DMS153 treated with DMSO at 0.1 percent for 48 hours (cell line): ENCODE results near the gene KIAA0586.
"Not testable (repeated sequence)": the region's sequence is repeated elsewhere in the genome, so short reads cannot be mapped to it uniquely, and the experiment has no call there.

Source experiments
- DNase-seq: peaks from one replicate; lab custom pipeline; 2025; ENCODE audit not compliant: unreplicated experiment; lab: John Stamatoyannopoulos, UW

Gene KIAA0586

DNA sequence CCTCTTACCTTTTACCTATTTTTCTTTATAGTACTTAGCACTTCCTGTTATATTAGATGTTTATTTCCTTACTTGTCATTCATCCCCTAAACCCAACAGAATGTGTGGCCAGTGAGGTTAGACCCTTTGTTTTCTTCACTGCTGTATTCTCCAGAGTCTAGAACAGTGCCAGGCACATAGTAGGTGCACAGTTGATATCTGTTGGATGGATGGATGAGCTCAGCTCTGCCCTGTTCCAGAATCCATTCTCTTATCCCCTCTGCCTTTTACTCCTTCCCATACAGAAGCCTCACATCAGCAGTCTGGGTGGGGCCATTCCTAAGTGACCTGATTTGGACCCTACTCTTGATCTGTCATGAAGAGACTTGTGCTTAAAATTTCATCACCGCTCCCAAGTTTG lies 115.7 kb downstream of the KIAA0586 start:
- DNase-seq, result no peak

DNA sequence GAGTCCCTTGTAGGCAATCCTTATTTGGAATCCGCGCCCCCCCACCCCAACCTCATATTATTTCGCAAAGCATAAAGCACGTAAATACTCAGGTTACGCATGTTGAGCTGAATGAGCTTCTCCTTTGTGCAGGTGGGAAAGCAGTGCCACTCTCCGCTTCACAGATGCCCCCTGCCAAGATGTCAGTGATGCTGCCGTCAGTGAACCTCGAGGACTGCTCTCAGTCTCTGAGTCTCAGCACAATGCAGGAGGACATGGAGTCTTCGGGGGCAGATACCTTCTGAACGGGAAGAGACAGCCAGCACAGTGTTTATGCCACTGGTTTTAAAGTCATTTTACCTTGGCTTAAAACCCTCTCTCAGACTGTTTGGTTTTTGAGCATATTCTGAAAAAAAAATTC lies 120.1 kb downstream of the KIAA0586 start:
- no peak for DNase-seq

DNA sequence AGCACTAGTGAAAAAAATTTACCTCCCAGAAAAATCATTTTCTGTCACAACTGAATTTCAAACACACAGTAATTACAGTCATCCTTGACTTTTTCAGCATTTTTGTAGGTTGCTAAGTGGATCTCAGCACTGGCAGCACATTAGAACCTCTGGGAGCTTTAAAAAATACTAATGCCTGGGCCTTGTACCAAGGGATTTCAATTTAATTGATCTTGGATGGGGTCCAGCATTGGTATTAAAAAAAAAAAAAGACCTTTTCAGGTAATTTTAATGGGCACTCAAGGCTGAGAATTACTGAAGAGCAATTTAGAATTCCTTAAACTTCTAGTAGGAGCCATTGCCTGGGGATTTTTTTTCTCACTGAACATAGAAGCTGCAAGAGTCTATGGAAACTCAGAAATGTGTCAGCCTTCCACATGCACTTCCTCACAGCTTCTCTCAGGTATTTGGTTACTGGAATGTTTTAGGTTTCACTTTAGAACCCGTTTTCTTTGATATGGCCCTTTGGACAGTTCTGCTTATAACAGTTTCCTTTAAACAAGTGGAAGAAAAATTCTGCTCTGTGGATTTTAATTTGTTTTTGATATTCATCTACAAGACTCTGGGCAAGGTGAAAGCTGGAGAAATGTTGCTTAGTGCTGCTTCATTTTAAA lies 121.7 kb downstream of the KIAA0586 start:
- DNase-seq, result no peak

DNA sequence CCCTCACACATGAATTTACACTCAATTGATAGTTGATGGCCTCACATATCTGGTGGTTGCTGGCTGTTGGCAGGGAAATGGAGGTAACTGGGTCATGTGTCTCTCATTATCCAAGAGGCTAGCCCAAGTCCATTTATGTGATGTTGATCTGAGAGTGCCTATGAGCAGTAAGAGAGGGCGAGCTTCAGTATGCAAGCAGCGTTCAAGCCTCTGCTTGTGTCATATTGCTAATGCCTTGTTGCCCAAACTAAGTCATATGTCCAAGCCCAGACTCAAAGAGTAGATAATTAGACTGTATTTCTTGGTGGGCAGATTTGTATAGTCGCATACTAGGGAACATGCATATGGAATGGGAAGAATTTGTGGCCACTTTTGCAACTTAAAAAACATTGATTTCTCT lies 126.4 kb downstream of the KIAA0586 start:
- DNase-seq, result no peak

DNA sequence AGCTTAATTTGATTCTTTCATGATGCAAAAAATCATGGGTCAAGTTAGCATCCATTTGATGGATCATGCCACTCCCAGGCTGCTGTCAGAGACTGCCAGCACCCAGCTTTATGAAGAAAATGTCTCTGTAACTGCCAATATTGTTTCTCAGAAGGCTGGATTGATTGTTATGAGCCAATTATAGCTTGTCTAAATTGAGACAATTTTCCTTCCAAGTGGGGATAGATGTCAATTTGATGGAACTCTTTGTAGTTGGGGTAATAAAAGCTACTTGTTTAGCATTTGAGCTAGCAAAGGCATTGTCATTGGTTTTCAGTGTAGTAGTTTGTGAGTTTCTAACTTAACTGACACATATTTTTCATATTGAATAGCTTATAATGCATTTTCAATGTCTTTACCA lies 128.1 kb downstream of the KIAA0586 start:
- DNase-seq, result no peak

DNA sequence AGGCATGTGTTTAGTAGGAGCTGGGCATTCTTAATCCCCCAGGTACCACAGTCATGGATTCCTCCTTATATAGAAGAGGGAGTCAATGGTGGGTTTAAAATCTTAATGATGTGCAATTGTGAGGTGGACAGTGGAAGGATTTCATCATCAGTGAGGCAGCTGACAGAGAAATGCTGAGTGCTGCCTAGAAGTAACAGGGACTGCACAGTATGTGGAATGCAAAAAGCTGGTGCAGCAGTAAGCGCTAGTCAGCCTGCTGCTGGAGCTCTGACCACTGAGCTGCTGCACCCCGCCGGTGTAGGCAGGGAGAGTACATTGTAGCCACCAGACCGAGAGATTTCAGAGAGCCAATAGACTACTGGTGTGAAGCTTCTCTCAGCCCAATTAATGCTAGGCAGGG lies 129.7 kb downstream of the KIAA0586 start:
- no peak for DNase-seq

DNA sequence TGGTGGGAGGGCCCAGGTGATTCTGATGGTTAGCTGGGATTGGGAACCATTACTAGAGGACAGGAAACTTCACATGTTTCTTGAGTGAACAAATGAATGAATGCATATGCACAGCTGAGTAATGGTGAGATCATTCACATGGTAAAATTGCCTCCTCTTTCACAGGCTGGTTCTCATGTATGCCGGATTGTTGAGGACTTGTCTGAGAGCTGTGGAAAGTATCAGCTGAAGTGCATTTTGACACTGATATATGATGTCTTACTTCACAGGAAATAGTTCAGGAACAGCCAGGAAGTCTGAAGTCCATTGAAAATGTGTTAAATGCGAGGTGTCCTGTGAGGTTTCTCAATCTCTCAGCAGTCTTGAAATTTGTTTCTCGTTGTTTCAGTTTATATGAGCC lies 132.7 kb downstream of the KIAA0586 start:
- DNase-seq, result no peak

DNA sequence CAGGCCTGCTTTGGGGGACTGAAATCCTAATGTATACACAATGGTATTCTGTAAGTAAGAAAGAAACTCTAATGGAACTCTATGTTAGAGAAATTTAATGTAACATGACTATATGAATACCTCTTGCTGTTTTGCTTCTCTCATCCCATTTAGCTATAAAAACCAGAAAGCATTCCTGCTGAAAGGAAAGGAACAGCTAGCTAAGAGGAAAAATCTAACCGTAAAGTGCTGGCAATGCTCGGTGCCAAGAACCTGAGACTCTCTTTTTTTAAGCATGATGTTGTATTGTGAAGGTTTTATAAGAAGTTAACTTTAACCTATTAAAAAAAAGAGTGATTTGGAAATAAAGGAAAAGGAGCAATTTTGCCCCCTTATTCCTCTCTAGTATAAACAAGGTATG lies 134.6 kb downstream of the KIAA0586 start:
- no peak for DNase-seq

DNA sequence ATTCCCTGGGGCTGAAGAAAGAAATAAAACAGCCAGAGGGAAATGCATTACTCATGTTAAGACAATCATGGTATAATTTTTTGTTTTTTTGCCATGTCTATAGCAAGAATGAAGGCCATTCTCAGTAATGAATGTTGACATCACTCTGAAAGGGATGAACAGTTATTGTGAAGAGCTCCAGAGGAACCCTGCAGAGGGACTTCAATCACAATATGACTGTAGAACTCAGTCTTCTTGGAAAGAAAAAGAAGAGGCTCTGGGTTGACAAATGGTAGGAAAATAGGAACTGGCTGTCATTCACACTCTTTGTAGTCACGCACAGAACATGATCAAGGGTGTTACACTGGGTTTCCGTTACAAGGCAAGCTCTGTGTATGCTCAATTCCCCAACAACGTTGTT lies 136.5 kb downstream of the KIAA0586 start:
- no peak for DNase-seq

DNA sequence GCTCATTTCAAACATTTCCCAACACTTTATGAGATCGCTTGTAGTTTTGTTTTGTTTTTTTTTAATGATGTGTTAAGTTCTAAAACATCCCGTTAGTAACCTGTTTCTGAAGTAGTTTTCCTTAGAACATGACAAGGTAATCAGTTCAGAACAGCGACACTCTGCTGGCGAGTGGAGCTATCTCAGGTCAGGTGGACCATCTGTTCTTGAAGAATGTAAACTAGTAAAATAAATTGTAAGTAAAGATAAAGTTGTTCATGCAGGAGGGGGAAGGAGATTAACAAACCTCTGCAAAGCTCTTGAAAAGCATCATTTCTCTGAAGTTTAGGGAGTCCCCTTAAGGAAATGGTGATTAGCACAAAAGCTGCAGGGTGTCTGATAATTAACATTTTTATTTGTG lies 138.3 kb downstream of the KIAA0586 start:
- DNase-seq, result no peak

DNA sequence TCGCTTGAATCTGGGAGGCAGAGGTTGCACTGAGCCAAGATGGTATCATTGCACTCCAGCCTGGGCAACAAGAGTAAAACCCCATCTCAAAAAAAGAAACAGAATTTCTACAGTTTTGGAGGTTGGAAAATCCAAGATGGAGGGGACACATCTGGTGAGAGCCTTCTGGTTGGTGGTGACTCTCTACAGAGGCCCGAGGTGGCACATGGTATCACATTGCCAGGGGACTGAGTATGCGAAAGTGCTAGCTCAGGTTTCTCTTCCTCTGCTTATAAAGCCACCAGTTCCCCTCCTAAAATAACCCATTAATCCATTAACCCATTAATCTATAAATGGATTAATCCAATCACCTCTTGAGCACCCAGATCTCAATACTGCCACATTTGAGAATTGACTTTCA lies 139.5 kb downstream of the KIAA0586 start:
- DNase-seq, result no peak

DNA sequence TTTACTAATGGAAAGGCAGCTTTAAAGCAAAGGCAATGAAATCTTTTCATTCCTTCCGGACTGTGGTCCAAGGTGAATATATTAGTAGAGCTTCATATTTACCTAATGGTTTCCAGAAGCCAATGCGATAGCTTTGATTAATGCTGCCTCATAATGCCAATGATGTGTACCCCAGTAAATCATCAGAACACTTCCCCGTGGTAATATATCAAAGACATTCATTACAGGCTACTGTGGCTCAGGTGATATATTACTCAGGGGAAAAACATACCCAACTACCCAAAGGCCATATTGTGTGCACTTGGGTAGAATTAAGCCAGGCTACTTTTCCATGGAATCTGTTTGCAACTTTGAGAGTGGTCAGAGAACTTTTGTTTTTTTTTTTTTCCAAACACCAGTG lies 140.8 kb downstream of the KIAA0586 start:
- DNase-seq, result no peak

DNA sequence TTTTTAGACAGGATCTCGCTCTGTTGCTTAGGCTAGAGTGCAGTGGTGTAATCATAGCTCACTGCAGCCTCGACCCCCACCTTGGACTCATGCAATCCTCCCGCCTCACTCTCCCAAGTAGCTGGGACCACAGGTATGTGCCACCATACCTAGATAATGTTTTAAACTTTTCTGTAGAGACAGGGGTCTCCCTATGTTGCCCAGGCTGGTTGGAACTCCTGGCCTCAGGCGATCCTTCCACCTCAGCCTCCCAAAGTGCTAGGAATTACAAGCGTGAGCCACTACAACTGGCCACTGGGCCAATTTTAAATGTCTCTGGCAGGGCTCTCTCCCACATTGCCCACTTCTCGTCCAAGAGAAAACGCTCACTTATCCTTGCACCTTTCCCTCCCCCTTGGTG lies 143.7 kb downstream of the KIAA0586 start:
- DNase-seq, result no peak

DNA sequence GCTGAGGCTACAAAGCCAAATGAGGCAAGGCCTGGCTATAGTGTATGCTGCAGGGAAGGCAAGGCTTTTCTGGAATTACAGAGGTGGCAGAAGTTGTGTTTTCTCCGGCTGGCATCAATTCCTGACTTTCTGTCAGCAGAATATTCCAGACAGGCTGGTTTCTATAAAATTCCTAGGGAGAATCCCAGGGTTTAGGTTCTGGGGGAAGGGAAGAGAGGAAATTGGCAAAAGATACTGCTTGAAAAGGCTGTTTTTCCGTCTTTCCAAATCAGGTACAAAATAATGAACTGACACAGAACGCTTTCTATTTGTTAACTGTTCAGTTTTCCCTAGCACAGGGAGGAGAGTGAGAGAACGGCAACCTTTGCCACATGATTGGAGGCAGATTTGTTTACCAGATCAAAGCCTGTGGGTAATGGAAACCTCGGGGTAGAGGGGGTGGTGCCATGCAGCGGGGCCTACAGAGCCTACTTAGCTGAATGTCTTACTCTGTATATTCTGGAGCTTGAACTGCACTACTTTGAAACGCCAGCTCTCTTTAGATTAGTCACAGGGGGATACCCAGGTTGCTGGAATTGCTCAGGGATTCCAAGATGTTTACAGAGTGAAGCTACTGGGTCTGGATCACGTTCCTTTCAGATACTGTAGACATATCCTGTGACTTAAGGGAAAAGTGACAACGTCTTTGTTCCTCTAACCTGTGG lies 144.4 kb downstream of the KIAA0586 start:
- DNase-seq, result no peak

DNA sequence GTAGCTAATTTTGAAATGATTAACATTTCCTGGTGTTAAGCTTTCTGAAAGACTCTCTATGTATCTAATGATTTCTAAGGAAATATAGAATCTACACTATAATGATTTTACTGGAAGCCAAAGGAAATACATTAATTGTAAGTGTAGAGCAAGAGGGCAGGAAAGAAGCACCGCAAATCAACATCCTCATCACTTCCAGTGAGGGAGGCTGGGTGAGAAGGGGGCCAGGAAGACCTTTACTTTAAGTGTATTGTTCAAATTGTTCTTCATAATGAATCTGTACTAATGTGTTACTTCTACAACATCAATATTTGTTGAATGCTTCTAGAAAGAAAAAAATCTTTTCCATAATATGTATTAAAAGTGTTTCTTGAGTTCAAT lies 144.9 kb downstream of the KIAA0586 start:
- DNase-seq, result no peak

DNA sequence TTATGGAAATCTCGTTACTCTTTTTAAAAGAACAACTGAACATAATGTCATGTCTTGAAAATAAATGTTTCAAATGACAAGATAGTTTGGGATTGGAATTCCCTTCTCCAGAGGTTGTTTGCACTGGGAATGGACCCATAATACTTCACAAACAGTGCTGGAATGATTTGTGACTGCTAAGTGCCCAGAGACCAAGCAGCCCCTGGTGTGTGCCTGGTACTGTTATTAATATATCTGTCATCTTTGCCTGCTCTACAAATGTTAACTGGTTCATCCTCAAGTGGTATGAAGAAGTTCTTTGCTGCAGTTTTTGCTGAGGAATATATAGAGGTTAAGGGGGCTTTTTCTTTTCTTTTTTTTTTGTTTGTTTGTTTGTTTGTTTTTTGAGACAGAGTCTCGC lies 145.3 kb downstream of the KIAA0586 start:
- DNase-seq, result no peak

DNA sequence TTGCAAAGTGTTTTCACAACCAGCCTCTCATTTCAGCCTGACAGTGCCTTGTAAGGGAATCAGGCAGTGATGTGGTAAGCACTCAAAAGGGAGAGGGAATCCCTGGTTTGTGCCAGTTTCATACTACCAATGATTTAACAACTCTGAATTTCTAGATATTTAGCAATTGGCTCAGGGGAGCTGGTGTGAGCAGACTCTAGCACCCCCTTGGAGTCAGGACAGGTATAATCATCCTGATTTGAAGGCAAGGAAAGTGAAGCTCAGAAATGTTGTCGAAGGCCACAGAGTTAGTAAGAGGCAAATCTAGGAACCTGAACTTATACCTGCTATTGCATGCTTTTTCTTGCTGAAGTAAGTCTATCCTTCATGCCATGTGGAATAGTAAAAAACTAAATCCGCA lies 147.1 kb downstream of the KIAA0586 start:
- no peak for DNase-seq

DNA sequence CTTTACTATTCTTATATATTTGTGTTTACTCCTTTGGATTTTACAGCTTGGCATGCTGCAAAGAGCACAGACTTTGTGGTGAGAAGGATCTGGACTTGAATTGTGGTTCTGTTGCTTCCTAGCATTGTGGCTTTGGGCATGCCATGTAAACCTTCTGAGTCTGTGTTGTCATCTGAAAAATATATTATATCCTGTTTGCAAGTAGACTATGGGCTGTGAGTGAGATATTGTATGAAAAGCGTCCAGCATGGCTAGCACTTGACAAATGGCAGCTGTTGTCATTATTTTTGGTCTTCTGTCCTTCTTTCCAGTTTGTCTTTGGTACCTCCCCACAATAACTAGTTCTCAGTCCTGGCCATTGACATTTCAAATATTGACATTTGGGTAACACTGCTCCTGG lies 148.4 kb downstream of the KIAA0586 start:
- DNase-seq, result no peak

DNA sequence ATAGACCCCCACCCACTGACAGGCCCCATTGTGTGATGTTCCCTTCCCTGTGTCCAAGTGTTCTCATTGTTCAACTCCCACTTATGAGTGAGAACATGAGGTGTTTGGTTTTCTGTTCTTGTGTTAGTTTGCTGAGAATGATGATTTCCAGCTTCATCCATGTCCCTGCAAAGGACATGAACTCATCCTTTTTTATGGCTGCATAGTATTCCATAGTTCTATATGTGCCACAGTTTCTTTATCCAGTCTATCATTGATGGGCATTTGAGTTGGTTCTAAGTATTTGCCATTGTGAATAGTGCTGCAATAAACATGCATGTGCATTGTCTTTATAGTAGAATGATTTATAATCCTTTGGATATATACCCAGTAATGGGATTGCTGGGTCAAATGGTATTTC lies 152.5 kb downstream of the KIAA0586 start:
- not testable (repeated sequence) for DNase-seq

DNA sequence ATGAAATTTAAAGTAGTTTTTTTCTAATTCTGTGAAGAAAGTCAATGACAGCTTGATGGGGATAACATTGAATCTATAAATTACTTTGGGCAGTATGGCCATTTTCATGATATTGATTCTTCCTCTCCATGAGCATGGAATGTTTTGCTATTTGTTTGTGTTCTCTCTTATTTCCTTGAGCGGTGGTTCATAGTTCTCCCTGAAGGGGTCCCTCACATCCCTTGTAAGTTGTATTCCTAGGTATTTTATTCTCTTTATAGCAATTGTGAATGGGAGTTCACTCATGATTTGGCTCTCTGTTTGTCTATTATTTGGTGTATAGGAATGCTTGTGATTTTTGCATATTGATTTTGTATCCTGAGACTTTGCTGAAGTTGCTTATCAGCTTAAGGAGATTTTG lies 153.9 kb downstream of the KIAA0586 start:
- DNase-seq, result not testable (repeated sequence)

DNA sequence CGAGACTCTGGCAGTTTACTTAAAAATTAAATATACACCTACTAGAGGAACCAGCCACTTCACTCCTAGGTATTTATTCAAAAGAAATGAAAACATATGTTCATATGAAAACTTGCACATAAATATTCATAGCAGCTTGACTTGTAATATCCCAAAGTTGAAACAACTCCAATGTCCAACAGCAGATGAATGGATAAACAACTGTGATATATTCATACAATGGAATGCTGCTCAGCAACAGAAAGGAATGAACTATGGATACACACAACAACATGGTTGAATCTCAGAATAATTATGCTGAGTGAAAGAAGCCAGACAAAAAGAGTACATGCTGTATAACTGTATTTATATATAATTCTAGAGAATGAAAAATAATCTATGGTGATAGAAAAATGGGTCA lies 156.9 kb downstream of the KIAA0586 start:
- no peak for DNase-seq

DNA sequence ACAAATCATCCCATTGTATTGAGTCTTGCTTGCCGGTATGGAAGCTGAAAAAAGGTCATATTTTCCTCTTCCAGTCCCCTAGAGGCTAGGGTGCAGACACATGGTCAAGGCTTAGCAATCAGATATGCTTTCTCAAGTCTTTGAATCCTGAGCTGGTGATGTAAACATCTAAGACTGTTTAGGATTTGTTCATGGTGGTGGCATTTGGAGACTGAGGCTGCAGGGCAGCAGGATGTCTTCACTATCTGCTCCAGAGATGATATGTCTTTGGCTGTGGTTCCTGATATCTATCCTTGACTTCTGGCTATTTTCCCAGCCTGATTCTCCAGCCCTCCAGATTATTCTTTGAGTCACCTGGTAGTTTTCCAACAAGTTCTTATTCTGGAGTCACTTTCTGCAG lies 159.8 kb downstream of the KIAA0586 start:
- no peak for DNase-seq

DNA sequence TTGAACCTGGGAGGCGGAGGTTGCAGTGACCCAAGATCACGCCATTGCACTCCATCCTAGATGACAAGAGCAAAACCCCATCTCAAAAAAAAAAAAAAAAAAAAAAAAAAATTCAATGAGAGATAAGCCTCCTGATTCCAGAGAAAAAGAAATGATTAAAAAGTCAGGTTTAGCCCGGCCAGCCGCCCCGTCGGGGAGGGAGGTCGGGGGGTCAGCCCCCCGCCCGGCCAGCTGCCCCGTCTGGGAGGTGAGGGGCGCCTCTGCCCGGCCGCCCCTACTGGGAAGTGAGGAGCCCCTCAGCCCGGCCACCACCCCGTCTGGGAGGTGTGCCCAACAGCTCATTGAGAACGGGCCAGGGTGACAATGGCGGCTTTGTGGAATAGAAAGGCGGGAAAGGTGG lies 160.8 kb downstream of the KIAA0586 start:
- not testable (repeated sequence) for DNase-seq
